ENCODE data around the gene ARPP21. TPM values are rescaled to one million over a fixed set of nuclear protein-coding genes. Genes with fewer than 3 reads are reported as not detected.

ARPP21 gene
- polyA plus RNA-seq, 3 donors = not detected

DNA sequence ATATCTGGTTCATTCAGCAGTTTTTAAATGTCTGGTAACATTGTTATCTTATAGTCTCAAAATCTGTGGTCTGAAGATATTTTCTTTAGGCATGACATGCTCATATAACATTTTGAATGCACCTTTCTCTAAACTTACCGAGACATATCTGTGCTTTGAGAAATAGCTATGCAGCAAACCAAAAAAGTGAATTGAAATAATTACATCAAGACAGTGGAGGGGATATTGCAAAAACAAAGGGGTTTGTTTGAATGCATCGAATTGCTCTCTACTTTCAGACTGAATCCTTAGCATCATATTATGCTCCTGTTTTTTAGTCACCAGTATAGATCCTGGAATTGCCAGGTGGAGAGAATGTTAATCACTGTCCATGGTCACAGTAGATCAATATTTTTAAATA lies 5.1 kb downstream of the ARPP21 start:
- Histone ChIP-seq H2AFZ (ENCODE audit: insufficient read depth, low read depth, low read length, poor library complexity, severe bottlenecking) (no peak overlapping the region), H3K4me3 (replicated peaks in 1 of 3; ENCODE audit: low read depth in 2 of 3, low read length in 3 of 3) (no peak overlapping the region), H3K9me3 (replicated peaks in 1 of 2; ENCODE audit: control insufficient read depth in 1 of 2, insufficient read depth in 1 of 2, low read length in 2 of 2) (peaks cover 0 to 3% of the 10 kb centered on the region in 2 donors), H3K79me2 (ENCODE audit: insufficient read depth, low read length) (no peaks in the 10 kb centered on the region), H3K9ac (ENCODE audit: insufficient read depth, low read length, poor library complexity, severe bottlenecking) (no peak overlapping the region), H3K27ac (ENCODE audit: low read depth in 1 of 2, low read length in 2 of 2) (no peak overlapping the region), H4K20me1 (ENCODE audit: insufficient read depth, low read length) (no peaks in the 10 kb centered on the region), H3K36me3 (replicated peaks in 1 of 2; ENCODE audit: control insufficient read depth in 1 of 2, insufficient read depth in 2 of 2, low read length in 2 of 2) (no peaks in the 10 kb centered on the region), H3K27me3 (ENCODE audit: control insufficient read depth in 2 of 2, insufficient read depth in 2 of 2, low read length in 2 of 2) (peaks cover 23 to 25% of the 10 kb centered on the region in 2 donors), H3K4me1 (ENCODE audit: control insufficient read depth in 1 of 2, insufficient read depth in 2 of 2, low read length in 2 of 2) (no peaks in the 10 kb centered on the region), H3K4me2 (replicated peaks; ENCODE audit: extremely low read depth, low read length, poor library complexity, severe bottlenecking) (no peak overlapping the region)
- TF ChIP-seq, protein P1, sequence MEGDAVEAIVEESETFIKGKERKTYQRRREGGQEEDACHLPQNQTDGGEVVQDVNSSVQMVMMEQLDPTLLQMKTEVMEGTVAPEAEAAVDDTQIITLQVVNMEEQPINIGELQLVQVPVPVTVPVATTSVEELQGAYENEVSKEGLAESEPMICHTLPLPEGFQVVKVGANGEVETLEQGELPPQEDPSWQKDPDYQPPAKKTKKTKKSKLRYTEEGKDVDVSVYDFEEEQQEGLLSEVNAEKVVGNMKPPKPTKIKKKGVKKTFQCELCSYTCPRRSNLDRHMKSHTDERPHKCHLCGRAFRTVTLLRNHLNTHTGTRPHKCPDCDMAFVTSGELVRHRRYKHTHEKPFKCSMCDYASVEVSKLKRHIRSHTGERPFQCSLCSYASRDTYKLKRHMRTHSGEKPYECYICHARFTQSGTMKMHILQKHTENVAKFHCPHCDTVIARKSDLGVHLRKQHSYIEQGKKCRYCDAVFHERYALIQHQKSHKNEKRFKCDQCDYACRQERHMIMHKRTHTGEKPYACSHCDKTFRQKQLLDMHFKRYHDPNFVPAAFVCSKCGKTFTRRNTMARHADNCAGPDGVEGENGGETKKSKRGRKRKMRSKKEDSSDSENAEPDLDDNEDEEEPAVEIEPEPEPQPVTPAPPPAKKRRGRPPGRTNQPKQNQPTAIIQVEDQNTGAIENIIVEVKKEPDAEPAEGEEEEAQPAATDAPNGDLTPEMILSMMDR (IDR thresholded peaks at IDR 0.05) = no peak
- peaks cover 0 to 4% (median 3%) of the 10 kb centered on the region in 7 donors for H3K9me3 Mint-ChIP-seq
- peaks cover 0 to 2% of the 10 kb centered on the region in 2 donors for H3K36me3 Mint-ChIP-seq
- DNase-seq = no peak
- no peak overlapping the region for H3K27ac Mint-ChIP-seq
- H3K27me3 Mint-ChIP-seq (ENCODE audit: low read depth in 3 of 3) = peaks cover 19 to 24% (median 19%) of the 10 kb centered on the region in 3 donors
- peaks cover 4% of the 10 kb centered on the region for H3K4me1 Mint-ChIP-seq
- H3K4me3 Mint-ChIP-seq = no peak overlapping the region
- no CpG with 5 or more reads among the region's 2 CpGs for WGBS (ENCODE audit: insufficient coverage)
- intact Hi-C loops (cut with micrococcal nuclease) = no loop called here

DNA sequence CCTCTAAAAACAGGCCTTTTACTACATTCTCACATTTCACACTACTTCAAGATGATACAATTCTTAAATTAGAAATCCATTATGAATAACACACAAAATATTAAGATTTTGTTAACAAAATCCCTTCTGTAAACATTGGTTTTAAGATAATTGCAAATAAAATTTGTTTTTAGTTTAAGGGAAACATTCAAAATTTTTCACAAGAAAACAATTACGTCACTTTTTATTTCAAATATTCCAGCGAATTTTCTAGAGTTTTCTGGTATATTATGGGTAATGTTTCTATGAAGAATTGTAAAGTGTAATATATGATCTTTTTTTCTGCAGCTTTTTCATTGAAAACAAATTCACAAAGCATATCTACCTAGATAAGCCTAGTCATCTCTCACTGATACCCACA lies 5.9 kb downstream of the ARPP21 start:
- Mint-ChIP-seq H3K36me3 (no peaks in the 10 kb centered on the region), H3K9me3 (peaks cover 0 to 2% (median 0%) of the 10 kb centered on the region in 7 donors), H3K27me3 (ENCODE audit: low read depth in 3 of 3) (peaks cover 11 to 17% (median 12%) of the 10 kb centered on the region in 3 donors), H3K27ac (no peak overlapping the region), H3K4me3 (no peak overlapping the region), H3K4me1 (no peaks in the 10 kb centered on the region)
- TF ChIP-seq, protein P1 (IDR thresholded peaks at IDR 0.05) = no peak
- Histone ChIP-seq H3K9me3 (replicated peaks in 1 of 2; ENCODE audit: control insufficient read depth in 1 of 2, insufficient read depth in 1 of 2, low read length in 2 of 2) (no peaks in the 10 kb centered on the region), H3K4me2 (replicated peaks; ENCODE audit: extremely low read depth, low read length, poor library complexity, severe bottlenecking) (no peak overlapping the region), H3K9ac (ENCODE audit: insufficient read depth, low read length, poor library complexity, severe bottlenecking) (no peak overlapping the region), H3K4me1 (ENCODE audit: control insufficient read depth in 1 of 2, insufficient read depth in 2 of 2, low read length in 2 of 2) (no peaks in the 10 kb centered on the region), H2AFZ (ENCODE audit: insufficient read depth, low read depth, low read length, poor library complexity, severe bottlenecking) (no peak overlapping the region), H3K4me3 (replicated peaks in 1 of 3; ENCODE audit: low read depth in 2 of 3, low read length in 3 of 3) (no peak overlapping the region), H3K36me3 (replicated peaks in 1 of 2; ENCODE audit: control insufficient read depth in 1 of 2, insufficient read depth in 2 of 2, low read length in 2 of 2) (no peaks in the 10 kb centered on the region), H3K27me3 (ENCODE audit: control insufficient read depth in 2 of 2, insufficient read depth in 2 of 2, low read length in 2 of 2) (peaks cover 16 to 18% of the 10 kb centered on the region in 2 donors), H3K79me2 (ENCODE audit: insufficient read depth, low read length) (no peaks in the 10 kb centered on the region), H4K20me1 (ENCODE audit: insufficient read depth, low read length) (no peaks in the 10 kb centered on the region), H3K27ac (ENCODE audit: low read depth in 1 of 2, low read length in 2 of 2) (no peak overlapping the region)
- no peak for DNase-seq
- intact Hi-C loops (cut with micrococcal nuclease) = no loop called here
- WGBS (ENCODE audit: insufficient coverage) = no CpG with 5 or more reads among the region's 2 CpGs
